SK-MEL-5 (cell line): ENCODE measurements around the gene GIMAP8. TPM values are rescaled to one million over a fixed set of nuclear protein-coding genes. Genes with fewer than 3 reads are reported as not detected.
"Not testable (repeated sequence)": the region's sequence is repeated elsewhere in the genome, so short reads cannot be mapped to it uniquely, and the experiment has no call there.

Source experiments
- DNase-seq: peaks from one replicate; pipeline ENCODE4 v3.0.0-alpha.2; 2016; ENCODE audit warnings: low read depth, low spot score
- in situ Hi-C: cut with HindIII; loops from 2 replicates; pipeline ENCODE4 v1.10.0; 2016; ENCODE audit warnings: low sequenced_read_pairs, high pct_unique_total_duplicates, low pct_unique_long_range_greater_than_20kb
- total RNA-seq: library from RNA; depleted of rRNA; stranded (reverse); fragments of >200 nt; shearing (Covaris generic); gene quantifications from 2 replicates; pipeline ENCODE4 v1.2.3, GENCODE V29; 2014

The GIMAP8 gene
- total RNA-seq, 1 experiment from 2014 or later, result not detected

GRCh38 chr7:150451097-150451793 is 815 bp downstream of the GIMAP8 start:
- no peak for DNase-seq
- in situ Hi-C loops, result no loop called here

- in situ Hi-C loops, result no loop called here
- no peak for DNase-seq
Measured at GRCh38 chr7:150451833-150452461, 1.5 kb downstream of the GIMAP8 start.

GRCh38 chr7:150453181-150453580 is 2.8 kb downstream of the GIMAP8 start:
- in situ Hi-C loops, result no loop called here

GRCh38 chr7:150453892-150454291 is 3.5 kb downstream of the GIMAP8 start:
- no peak for DNase-seq
- in situ Hi-C loops, result no loop called here

More at GRCh38 chr7:150453181-150453580, 2.8 kb downstream of the GIMAP8 start:
- DNase-seq, result no peak

GRCh38 chr7:150457064-150457463 is 6.6 kb downstream of the GIMAP8 start:
- in situ Hi-C loops, DNase-seq: not testable (repeated sequence)

- DNase-seq, result no peak
- in situ Hi-C loops, result no loop called here
Measured at GRCh38 chr7:150458235-150458634, 7.8 kb downstream of the GIMAP8 start.

GRCh38 chr7:150458756-150459155 is 8.3 kb downstream of the GIMAP8 start:
- DNase-seq, result no peak
- in situ Hi-C loops, result no loop called here

- in situ Hi-C loops, result no loop called here
Measured at GRCh38 chr7:150461520-150461919, 11.1 kb downstream of the GIMAP8 start.

GRCh38 chr7:150462413-150462812 is 12.0 kb downstream of the GIMAP8 start:
- in situ Hi-C loops, result no loop called here
- no peak for DNase-seq

More at GRCh38 chr7:150461520-150461919, 11.1 kb downstream of the GIMAP8 start:
- DNase-seq, result no peak

GRCh38 chr7:150463461-150463860 is 13.0 kb downstream of the GIMAP8 start:
- no peak for DNase-seq
- in situ Hi-C loops, result no loop called here

- DNase-seq, result no peak
- in situ Hi-C loops, result no loop called here
Measured at GRCh38 chr7:150464962-150465361, 14.5 kb downstream of the GIMAP8 start.

- DNase-seq, result no peak
- in situ Hi-C loops, result no loop called here
Measured at GRCh38 chr7:150465414-150465813, 15.0 kb downstream of the GIMAP8 start.

GRCh38 chr7:150466477-150466876 is 16.0 kb downstream of the GIMAP8 start:
- no peak for DNase-seq
- in situ Hi-C loops, result no loop called here

GRCh38 chr7:150468241-150468640 is 17.8 kb downstream of the GIMAP8 start:
- in situ Hi-C loops, result no loop called here
- DNase-seq, result no peak

GRCh38 chr7:150471886-150472285 is 21.5 kb downstream of the GIMAP8 start:
- DNase-seq, result no peak
- in situ Hi-C loops, result no loop called here

GRCh38 chr7:150473902-150474301 is 23.5 kb downstream of the GIMAP8 start:
- in situ Hi-C loops, result no loop called here
- DNase-seq, result no peak

GRCh38 chr7:150476285-150476684 is 25.9 kb downstream of the GIMAP8 start:
- DNase-seq, result no peak
- in situ Hi-C loops, result no loop called here

GRCh38 chr7:150476819-150477631 is 26.6 kb downstream of the GIMAP8 start:
- in situ Hi-C loops, result no loop called here
- DNase-seq, result no peak
